Stimulated activated effector memory CD8-positive, alpha-beta T cell treated with anti-CD3 and anti-CD28 coated beads, Interleukin-12 subunit alpha, Interleukin-12 subunit beta, amount 100 ng/mL, for 72 hours (primary cell): Measurements from ENCODE around the gene ZNF423.

Source experiments
- ATAC-seq: fragments of 150-1000 bp; cut with Tn5 transposase; 2 replicates; pipeline ENCODE4 v1.10.0; 2021
- DNase-seq, 2 donors: peaks; one replicate each; pipeline ENCODE4 v3.0.0; 2021 to 2022; ENCODE audit warnings: low spot score in 2 of 2
- H3K27ac Mint-ChIP-seq: one replicate; pipeline ENCODE4 v1.8.0; 2022; ENCODE audit warnings: mild to moderate bottlenecking, mixed read lengths
- H3K36me3 Mint-ChIP-seq: one replicate; pipeline ENCODE4 v1.8.0; 2022; ENCODE audit warnings: mild to moderate bottlenecking, mixed read lengths
- H3K4me1 Mint-ChIP-seq: one replicate; pipeline ENCODE4 v1.8.0; 2022; ENCODE audit warnings: mixed read lengths
- H3K4me3 Mint-ChIP-seq: one replicate; pipeline ENCODE4 v1.8.0; 2022; ENCODE audit warnings: mild to moderate bottlenecking, mixed read lengths
- H3K9me3 Mint-ChIP-seq: one replicate; pipeline ENCODE4 v1.8.0; 2022; ENCODE audit warnings: mixed read lengths

The ZNF423 gene

GRCh38 chr16:49604602-49605001 lies 251.3 kb downstream of the ZNF423 start:
- DNase-seq: no peak
- ATAC-seq: no peak
- Mint-ChIP-seq H3K4me3 (no peak overlapping the region), H3K9me3 (no peaks in the 10 kb centered on the region), H3K27ac (no peak overlapping the region), H3K36me3 (no peaks in the 10 kb centered on the region), H3K4me1 (no peaks in the 10 kb centered on the region)

GRCh38 chr16:49603956-49604355 lies 252.0 kb downstream of the ZNF423 start:
- ATAC-seq: peak; percentile 7
- H3K36me3 Mint-ChIP-seq: no peaks in the 10 kb centered on the region
- H3K4me3 Mint-ChIP-seq: no peak overlapping the region

GRCh38 chr16:49602976-49603310 lies 253.0 kb downstream of the ZNF423 start:
- Mint-ChIP-seq H3K36me3 (no peaks in the 10 kb centered on the region), H3K4me1 (no peaks in the 10 kb centered on the region), H3K9me3 (no peaks in the 10 kb centered on the region), H3K27ac (no peak overlapping the region), H3K4me3 (no peak overlapping the region)
- DNase-seq (no peak), ATAC-seq (no peak)

More at GRCh38 chr16:49603956-49604355, 252.0 kb downstream of the ZNF423 start:
- Mint-ChIP-seq H3K27ac (no peak overlapping the region), H3K9me3 (no peaks in the 10 kb centered on the region), H3K4me1 (no peaks in the 10 kb centered on the region)
- no peak for DNase-seq

- H3K4me3 Mint-ChIP-seq: no peak overlapping the region
- H3K27ac Mint-ChIP-seq: no peak overlapping the region
- no peaks in the 10 kb centered on the region for H3K36me3 Mint-ChIP-seq
- ATAC-seq (no peak), DNase-seq (no peak)
- H3K4me1 Mint-ChIP-seq: no peaks in the 10 kb centered on the region
- no peaks in the 10 kb centered on the region for H3K9me3 Mint-ChIP-seq
These were observed 253.5 kb downstream of the ZNF423 start for GRCh38 chr16:49602201-49602975.

GRCh38 chr16:49601576-49601975 lies 254.3 kb downstream of the ZNF423 start:
- Mint-ChIP-seq H3K9me3 (no peaks in the 10 kb centered on the region), H3K36me3 (no peaks in the 10 kb centered on the region), H3K4me3 (no peak overlapping the region), H3K27ac (no peak overlapping the region), H3K4me1 (no peaks in the 10 kb centered on the region)
- no peak for DNase-seq
- no peak for ATAC-seq

GRCh38 chr16:49600976-49601375 lies 254.9 kb downstream of the ZNF423 start:
- ATAC-seq (no peak), DNase-seq (no peak)
- Mint-ChIP-seq H3K4me1 (no peaks in the 10 kb centered on the region), H3K9me3 (no peaks in the 10 kb centered on the region), H3K27ac (no peak overlapping the region), H3K4me3 (no peak overlapping the region), H3K36me3 (no peaks in the 10 kb centered on the region)

GRCh38 chr16:49600536-49600935 lies 255.4 kb downstream of the ZNF423 start:
- Mint-ChIP-seq H3K27ac (no peak overlapping the region), H3K4me1 (no peaks in the 10 kb centered on the region), H3K4me3 (no peak overlapping the region), H3K36me3 (no peaks in the 10 kb centered on the region), H3K9me3 (no peaks in the 10 kb centered on the region)
- DNase-seq: no peak
- no peak for ATAC-seq

GRCh38 chr16:49599704-49600103 lies 256.2 kb downstream of the ZNF423 start:
- Mint-ChIP-seq H3K36me3 (no peaks in the 10 kb centered on the region), H3K4me1 (no peaks in the 10 kb centered on the region), H3K9me3 (no peaks in the 10 kb centered on the region), H3K27ac (no peak overlapping the region), H3K4me3 (no peak overlapping the region)
- ATAC-seq: no peak
- DNase-seq: no peak

GRCh38 chr16:49599281-49599680 lies 256.6 kb downstream of the ZNF423 start:
- Mint-ChIP-seq H3K9me3 (no peaks in the 10 kb centered on the region), H3K27ac (no peak overlapping the region), H3K36me3 (no peaks in the 10 kb centered on the region), H3K4me1 (no peaks in the 10 kb centered on the region), H3K4me3 (no peak overlapping the region)
- DNase-seq (no peak), ATAC-seq (no peak)

GRCh38 chr16:49598383-49599170 lies 257.3 kb downstream of the ZNF423 start:
- H3K36me3 Mint-ChIP-seq: no peaks in the 10 kb centered on the region
- no peak overlapping the region for H3K27ac Mint-ChIP-seq

GRCh38 chr16:49597796-49598195 lies 258.1 kb downstream of the ZNF423 start:
- DNase-seq: no peak
- no peaks in the 10 kb centered on the region for H3K9me3 Mint-ChIP-seq
- no peak overlapping the region for H3K4me3 Mint-ChIP-seq
- no peak for ATAC-seq
- H3K4me1 Mint-ChIP-seq: no peaks in the 10 kb centered on the region
- no peaks in the 10 kb centered on the region for H3K36me3 Mint-ChIP-seq
- no peak overlapping the region for H3K27ac Mint-ChIP-seq

More at GRCh38 chr16:49598383-49599170, 257.3 kb downstream of the ZNF423 start:
- no peak for DNase-seq
- no peak overlapping the region for H3K4me3 Mint-ChIP-seq
- no peaks in the 10 kb centered on the region for H3K4me1 Mint-ChIP-seq
- no peak for ATAC-seq
- no peaks in the 10 kb centered on the region for H3K9me3 Mint-ChIP-seq

- H3K27ac Mint-ChIP-seq: no peak overlapping the region
- no peak overlapping the region for H3K4me3 Mint-ChIP-seq
- no peak for DNase-seq
- ATAC-seq: no peak
- no peaks in the 10 kb centered on the region for H3K4me1 Mint-ChIP-seq
- H3K36me3 Mint-ChIP-seq: no peaks in the 10 kb centered on the region
- H3K9me3 Mint-ChIP-seq: no peaks in the 10 kb centered on the region
These were observed 259.1 kb downstream of the ZNF423 start for GRCh38 chr16:49596648-49597291.

GRCh38 chr16:49596068-49596467 lies 259.8 kb downstream of the ZNF423 start:
- H3K27ac Mint-ChIP-seq: no peak overlapping the region
- H3K4me3 Mint-ChIP-seq: no peak overlapping the region
- H3K36me3 Mint-ChIP-seq: no peaks in the 10 kb centered on the region
- no peak for DNase-seq
- ATAC-seq: no peak
- no peaks in the 10 kb centered on the region for H3K4me1 Mint-ChIP-seq
- no peaks in the 10 kb centered on the region for H3K9me3 Mint-ChIP-seq

GRCh38 chr16:49594685-49595498 lies 261.0 kb downstream of the ZNF423 start:
- H3K27ac Mint-ChIP-seq: no peak overlapping the region
- no peak for ATAC-seq
- H3K9me3 Mint-ChIP-seq: no peaks in the 10 kb centered on the region
- no peaks in the 10 kb centered on the region for H3K36me3 Mint-ChIP-seq
- no peak overlapping the region for H3K4me3 Mint-ChIP-seq
- no peak for DNase-seq
- H3K4me1 Mint-ChIP-seq: no peaks in the 10 kb centered on the region

GRCh38 chr16:49594153-49594552 lies 261.8 kb downstream of the ZNF423 start:
- DNase-seq: no peak
- no peaks in the 10 kb centered on the region for H3K9me3 Mint-ChIP-seq
- H3K4me3 Mint-ChIP-seq: no peak overlapping the region
- no peak for ATAC-seq
- H3K4me1 Mint-ChIP-seq: no peaks in the 10 kb centered on the region
- no peak overlapping the region for H3K27ac Mint-ChIP-seq
- H3K36me3 Mint-ChIP-seq: no peaks in the 10 kb centered on the region
